GM13977 (cell line): ENCODE data around the gene CMTM4.

ENCODE experiments used
- DNase-seq: peaks from one replicate; pipeline ENCODE4 v3.0.0; 2012; ENCODE audit warnings: low spot score
- in situ Hi-C: fragments of 300-500 bp; cut with MboI; formaldehyde crosslinking; loops from one replicate; pipeline ENCODE4 v1.12.0; 2022; ENCODE audit warnings: low sequenced_read_pairs, low pct_unique_long_range_greater_than_20kb, mixed read lengths, inconsistent platforms; ENCODE audit not compliant: unreplicated experiment
- TF ChIP-seq, protein P1 (sequence below): IDR thresholded peaks from 2 replicates; pipeline ENCODE4 v1.5.1; 2012; ENCODE audit warnings: mild to moderate bottlenecking, control low read depth; ENCODE audit not compliant: insufficient read depth; ENCODE audit errors: extremely low read depth, missing control alignments

The CMTM4 gene

DNA sequence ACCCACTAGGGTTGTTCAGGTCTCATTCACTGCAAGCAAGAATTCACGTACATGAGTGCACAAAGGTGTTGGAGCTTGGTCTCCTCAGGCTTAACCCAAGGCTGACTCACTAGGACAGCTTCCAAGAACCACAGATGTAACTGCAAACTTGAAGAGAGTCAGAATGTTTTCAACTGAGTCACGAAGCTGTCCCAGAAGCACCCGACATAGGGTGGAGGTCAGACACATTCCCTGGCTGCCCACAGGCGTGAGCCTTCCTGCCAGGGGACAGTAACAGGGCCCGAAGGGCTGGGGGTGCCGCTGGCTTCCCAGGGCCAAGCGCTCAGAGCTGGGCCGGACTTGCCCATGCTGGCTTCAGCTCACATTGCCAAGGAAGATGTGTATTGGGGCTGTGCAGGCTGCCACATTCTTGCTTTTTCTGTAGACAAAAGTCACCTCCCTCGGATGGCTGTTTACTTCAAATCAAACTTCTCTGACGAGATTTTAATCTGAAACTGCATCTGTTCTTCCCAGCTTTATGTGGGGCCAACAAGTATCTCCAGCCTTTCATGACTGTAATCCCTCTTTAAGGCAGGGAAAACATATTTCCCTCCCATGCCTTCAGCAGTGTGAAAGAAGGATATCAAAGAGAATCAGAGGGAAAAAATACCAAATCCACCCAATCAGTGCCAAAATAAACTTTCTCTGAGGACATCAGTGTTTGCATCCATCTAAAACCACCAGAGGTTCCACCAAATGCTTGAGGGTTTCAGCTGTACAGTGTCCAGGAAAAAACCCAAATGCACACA lies 77.8 kb downstream of the CMTM4 start:
- in situ Hi-C loops = no loop called here
- no peak for DNase-seq
- TF ChIP-seq, protein P1, sequence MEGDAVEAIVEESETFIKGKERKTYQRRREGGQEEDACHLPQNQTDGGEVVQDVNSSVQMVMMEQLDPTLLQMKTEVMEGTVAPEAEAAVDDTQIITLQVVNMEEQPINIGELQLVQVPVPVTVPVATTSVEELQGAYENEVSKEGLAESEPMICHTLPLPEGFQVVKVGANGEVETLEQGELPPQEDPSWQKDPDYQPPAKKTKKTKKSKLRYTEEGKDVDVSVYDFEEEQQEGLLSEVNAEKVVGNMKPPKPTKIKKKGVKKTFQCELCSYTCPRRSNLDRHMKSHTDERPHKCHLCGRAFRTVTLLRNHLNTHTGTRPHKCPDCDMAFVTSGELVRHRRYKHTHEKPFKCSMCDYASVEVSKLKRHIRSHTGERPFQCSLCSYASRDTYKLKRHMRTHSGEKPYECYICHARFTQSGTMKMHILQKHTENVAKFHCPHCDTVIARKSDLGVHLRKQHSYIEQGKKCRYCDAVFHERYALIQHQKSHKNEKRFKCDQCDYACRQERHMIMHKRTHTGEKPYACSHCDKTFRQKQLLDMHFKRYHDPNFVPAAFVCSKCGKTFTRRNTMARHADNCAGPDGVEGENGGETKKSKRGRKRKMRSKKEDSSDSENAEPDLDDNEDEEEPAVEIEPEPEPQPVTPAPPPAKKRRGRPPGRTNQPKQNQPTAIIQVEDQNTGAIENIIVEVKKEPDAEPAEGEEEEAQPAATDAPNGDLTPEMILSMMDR = no peak

DNA sequence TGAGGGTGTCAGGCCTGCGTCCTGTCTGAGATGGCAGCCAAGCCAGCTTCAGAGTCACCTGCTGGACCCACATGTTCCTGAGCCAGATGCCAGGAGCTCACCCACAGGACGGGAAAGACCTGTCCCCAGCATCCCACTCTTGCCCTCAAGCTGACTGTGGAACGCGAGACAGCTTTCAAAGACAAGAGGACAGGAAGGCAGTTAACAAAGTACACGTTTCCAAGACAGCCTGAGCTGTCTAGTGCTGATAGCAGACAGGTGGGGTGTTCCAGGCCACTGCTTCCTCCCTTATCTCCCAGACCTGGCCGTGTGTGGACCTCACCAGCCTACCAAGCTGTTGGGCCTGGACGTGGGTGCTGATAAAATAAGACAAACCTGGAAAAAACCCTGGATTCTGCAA lies 78.8 kb downstream of the CMTM4 start:
- TF ChIP-seq, protein P1 = no peak
- DNase-seq = no peak
- in situ Hi-C loops = no loop called here

DNA sequence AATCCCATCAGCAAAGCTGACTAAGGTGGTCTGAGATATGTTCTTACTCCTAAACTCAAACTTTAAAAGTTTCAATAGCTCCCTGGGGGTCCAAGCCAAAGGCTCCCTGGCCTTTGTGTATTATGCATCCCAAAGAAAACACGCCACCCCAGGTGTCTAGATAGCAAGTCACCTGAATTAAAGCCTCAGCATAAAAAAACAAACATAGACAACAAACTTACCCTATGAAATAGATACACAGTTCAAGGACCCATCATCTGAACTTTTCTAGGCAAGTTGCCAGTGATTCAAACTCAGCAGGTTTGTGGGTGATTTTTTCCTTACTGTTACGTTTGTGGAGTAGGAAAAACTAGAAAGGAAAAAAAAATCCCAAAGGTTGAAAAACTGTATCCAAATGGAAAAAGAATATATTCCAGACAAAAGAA lies 79.5 kb downstream of the CMTM4 start:
- in situ Hi-C loops = no loop called here
- TF ChIP-seq, protein P1 = no peak
- no peak for DNase-seq

DNA sequence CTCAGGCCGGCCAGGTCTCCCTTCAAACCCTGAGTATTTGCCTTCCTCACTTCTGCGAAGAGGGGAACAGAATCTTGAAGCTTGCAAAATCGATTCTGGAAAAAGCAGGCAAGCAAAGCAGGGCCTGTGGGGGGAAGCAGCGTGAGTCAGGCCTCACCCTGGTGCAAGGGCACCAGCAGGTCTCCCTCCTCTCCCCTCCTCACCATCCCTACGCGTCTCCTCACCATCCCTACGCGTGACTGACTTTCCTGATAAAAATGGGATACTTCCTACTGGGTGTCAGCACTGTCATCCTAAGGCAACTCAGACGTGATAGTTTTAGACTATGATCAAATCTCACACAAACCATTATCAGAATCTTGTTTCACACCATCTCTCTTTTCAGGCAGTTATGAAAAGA lies 80.0 kb downstream of the CMTM4 start:
- DNase-seq = no peak
- TF ChIP-seq, protein P1 = no peak
- in situ Hi-C loops = no loop called here

DNA sequence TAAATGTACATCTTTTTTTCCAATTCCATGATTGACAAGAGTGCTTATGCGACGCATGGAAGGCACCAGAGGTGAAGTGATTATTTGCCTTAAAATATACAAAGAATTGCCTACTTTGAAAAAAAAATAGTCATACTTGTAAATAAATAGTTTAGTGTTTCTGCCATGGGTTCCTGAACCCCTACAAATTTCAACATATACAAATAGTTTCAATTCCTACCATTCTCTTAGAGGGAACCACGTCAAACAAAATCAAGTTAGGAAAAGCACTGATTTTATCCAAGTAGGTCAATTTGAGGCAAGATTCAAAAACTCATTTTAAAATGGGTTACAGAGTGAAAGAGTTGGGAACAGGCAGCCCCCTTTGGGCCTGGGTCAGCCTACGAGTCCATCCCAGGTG lies 80.4 kb downstream of the CMTM4 start:
- in situ Hi-C loops = no loop called here

DNA sequence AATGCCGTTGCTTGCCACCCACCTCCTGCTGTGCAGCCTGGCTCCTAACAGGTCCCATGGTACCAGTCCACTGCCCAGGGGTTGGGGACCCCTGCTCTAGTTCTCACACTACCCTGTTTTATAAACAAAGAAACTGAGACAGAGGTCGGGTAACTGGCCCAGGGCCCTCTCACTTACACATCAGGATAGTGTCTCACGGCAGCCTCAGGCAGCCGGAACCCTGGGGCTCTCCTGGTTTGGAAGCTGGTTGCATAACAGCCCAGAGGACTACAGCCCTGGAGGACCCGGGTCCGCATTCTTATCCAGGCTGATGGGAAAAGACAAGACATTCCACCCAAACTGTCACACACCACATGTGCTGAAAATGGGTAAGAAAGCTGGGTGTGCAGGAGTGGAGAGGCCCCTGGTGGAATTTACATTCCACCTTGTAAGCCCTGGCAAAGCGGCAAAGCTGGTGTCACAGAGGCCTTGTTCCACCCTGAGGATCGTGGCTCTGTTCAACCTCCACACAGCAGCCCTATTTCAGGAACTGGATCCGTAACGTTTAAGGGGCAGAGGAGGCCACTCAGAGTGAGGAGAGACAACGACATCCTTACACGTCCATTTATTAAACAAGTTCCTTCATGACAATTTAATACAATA lies 82.3 kb downstream of the CMTM4 start:
- no peak for DNase-seq
- TF ChIP-seq, protein P1 = no peak
- in situ Hi-C loops = no loop called here

More for the DNA sequence above, 80.4 kb downstream of the CMTM4 start:
- no peak for DNase-seq
- TF ChIP-seq, protein P1 = no peak
